Fibroblast of lung (primary cell): Measurements from ENCODE around the gene TMEM82.

Experiments used
- EZH2 ChIP-seq: IDR thresholded peaks from 2 replicates; pipeline ENCODE4 v1.5.1; 2012; ENCODE audit warnings: low read length, control low read depth, mild to moderate bottlenecking; ENCODE audit errors: missing control alignments
- TF ChIP-seq, protein P1 (sequence below), 2 donors: IDR thresholded peaks in 1 of 2; conservative IDR thresholded peaks in 1 of 2; 1 replicate in 1 of 2; 2 replicates in 1 of 2; pipeline ENCODE4 v1.5.1; 2011 to 2012; ENCODE audit warnings: low read length in 2 of 2, control low read depth in 1 of 2, inconsistent platforms in 1 of 2, low read depth in 1 of 2, mild to moderate bottlenecking in 1 of 2

GRCh38 chr1:15777909-15778707, 35.8 kb downstream of the TMEM82 start:
- TF ChIP-seq, protein P1, sequence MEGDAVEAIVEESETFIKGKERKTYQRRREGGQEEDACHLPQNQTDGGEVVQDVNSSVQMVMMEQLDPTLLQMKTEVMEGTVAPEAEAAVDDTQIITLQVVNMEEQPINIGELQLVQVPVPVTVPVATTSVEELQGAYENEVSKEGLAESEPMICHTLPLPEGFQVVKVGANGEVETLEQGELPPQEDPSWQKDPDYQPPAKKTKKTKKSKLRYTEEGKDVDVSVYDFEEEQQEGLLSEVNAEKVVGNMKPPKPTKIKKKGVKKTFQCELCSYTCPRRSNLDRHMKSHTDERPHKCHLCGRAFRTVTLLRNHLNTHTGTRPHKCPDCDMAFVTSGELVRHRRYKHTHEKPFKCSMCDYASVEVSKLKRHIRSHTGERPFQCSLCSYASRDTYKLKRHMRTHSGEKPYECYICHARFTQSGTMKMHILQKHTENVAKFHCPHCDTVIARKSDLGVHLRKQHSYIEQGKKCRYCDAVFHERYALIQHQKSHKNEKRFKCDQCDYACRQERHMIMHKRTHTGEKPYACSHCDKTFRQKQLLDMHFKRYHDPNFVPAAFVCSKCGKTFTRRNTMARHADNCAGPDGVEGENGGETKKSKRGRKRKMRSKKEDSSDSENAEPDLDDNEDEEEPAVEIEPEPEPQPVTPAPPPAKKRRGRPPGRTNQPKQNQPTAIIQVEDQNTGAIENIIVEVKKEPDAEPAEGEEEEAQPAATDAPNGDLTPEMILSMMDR (conservative IDR thresholded peaks at IDR 0.05 in 1 of 2, IDR thresholded peaks at IDR 0.05 in 1 of 2; ENCODE audit: low read depth in 1 of 2, low read length in 2 of 2), result no peak
- no peak for TF ChIP-seq EZH2
